Cardiac muscle cell (in vitro differentiated cells and primary cell): ENCODE results near the gene RASSF8. TPM values are rescaled to one million over a fixed set of nuclear protein-coding genes. Genes with fewer than 3 reads are reported as not detected.

Experiments
- DNase-seq, 2 donors: peaks; one replicate each; pipeline versions ENCODE4 v3.0.0 to v3.0.0-alpha.2; 2010 to 2017; ENCODE audit warnings: low read depth in 1 of 2, low spot score in 1 of 2
- H3K27ac ChIP-seq: fragments of 200-600 bp; sonication (generic); 2 replicates; pipeline ENCODE4 v1.5.1; 2016
- H3K27me3 ChIP-seq: fragments of 200-600 bp; sonication (generic); 2 replicates; pipeline ENCODE4 v1.6.0; 2016; ENCODE audit warnings: control low read depth
- H3K36me3 ChIP-seq: fragments of 200-600 bp; sonication (generic); 2 replicates; pipeline ENCODE4 v1.5.1; 2016; ENCODE audit warnings: control low read depth
- H3K4me1 ChIP-seq: fragments of 200-600 bp; sonication (generic); 2 replicates; pipeline ENCODE4 v1.8.1; 2017; ENCODE audit warnings: low read depth, mild to moderate bottlenecking, mixed run types
- H3K4me3 ChIP-seq: fragments of 200-600 bp; sonication (generic); 2 replicates; pipeline ENCODE4 v1.5.1; 2016; ENCODE audit warnings: mild to moderate bottlenecking
- H3K9me3 ChIP-seq: fragments of 200-600 bp; sonication (generic); 2 replicates; pipeline ENCODE4 v1.5.1; 2017; ENCODE audit warnings: low read depth, mild to moderate bottlenecking, control low read depth
- polyA plus RNA-seq: library from polyadenylated mRNA; unstranded; fragments of >200 nt; fragmentation: Nextera tagmentation; extraction: Ambion mirVana; gene quantifications from 2 replicates; pipeline ENCODE4 v1.2.1, GENCODE V29; 2016
- total RNA-seq: library from RNA; depleted of rRNA; stranded (reverse); fragments of >200 nt; gene quantifications from 2 replicates; pipeline ENCODE4 v1.2.3, GENCODE V29; 2016
- TF ChIP-seq, protein P1 (sequence below): IDR thresholded peaks from 2 replicates; pipeline ENCODE4 v1.5.1; 2012; ENCODE audit warnings: low read depth, mild to moderate bottlenecking, low read length

The RASSF8 gene
- total and polyA plus RNA-seq, 2 experiments from 2014 or later = 25.2 to 56.4 TPM

DNA sequence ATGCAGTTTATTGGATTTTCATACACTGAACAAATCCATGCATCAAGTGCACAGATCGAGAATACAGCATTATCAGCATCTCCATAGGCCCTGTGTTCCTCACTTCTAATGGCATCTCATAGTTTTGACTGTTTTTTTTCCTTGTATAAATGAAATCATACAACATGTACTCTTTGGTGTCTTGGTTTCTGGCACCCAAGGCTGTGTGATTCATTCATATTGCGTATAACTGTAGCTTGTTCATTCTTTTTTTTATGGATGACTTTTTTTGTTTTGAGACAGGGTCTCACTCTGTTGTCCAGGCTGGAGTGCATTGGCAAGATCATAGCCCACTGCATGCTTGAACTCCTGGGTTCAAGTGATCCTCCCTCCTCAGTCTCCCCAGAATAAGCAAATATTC, 14.3 kb downstream of the RASSF8 start:
- Histone ChIP-seq H3K27ac (no peak overlapping the region), H3K27me3 (no peaks in the 10 kb centered on the region), H3K4me3 (no peak overlapping the region), H3K9me3 (no peaks in the 10 kb centered on the region), H3K36me3 (no peaks in the 10 kb centered on the region), H3K4me1 (peaks cover 19% of the 10 kb centered on the region)
- TF ChIP-seq, protein P1, sequence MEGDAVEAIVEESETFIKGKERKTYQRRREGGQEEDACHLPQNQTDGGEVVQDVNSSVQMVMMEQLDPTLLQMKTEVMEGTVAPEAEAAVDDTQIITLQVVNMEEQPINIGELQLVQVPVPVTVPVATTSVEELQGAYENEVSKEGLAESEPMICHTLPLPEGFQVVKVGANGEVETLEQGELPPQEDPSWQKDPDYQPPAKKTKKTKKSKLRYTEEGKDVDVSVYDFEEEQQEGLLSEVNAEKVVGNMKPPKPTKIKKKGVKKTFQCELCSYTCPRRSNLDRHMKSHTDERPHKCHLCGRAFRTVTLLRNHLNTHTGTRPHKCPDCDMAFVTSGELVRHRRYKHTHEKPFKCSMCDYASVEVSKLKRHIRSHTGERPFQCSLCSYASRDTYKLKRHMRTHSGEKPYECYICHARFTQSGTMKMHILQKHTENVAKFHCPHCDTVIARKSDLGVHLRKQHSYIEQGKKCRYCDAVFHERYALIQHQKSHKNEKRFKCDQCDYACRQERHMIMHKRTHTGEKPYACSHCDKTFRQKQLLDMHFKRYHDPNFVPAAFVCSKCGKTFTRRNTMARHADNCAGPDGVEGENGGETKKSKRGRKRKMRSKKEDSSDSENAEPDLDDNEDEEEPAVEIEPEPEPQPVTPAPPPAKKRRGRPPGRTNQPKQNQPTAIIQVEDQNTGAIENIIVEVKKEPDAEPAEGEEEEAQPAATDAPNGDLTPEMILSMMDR = no peak
- peak in 1 of 2 donors; percentile 74 for DNase-seq

DNA sequence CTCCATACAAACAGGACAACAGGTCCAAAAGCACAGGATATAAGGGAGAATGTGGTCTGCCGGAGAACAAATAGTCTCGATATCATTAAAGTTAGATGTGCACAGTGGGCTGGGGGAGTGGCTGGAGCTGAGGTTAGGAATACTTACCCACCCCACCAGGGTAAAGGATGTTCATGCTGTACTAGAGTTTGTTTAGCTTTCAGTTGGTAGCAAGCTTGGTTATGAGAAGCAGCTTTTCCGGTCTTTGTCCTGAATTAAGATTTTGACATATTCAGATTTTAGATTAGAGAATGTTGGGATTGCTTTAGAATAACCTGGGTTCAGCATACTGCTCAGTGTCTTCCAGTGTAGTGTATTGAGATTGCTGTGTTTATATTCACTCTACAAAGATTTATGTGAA, 16.7 kb downstream of the RASSF8 start:
- no peak for DNase-seq
- Histone ChIP-seq H3K4me1 (peaks cover 33% of the 10 kb centered on the region), H3K36me3 (no peaks in the 10 kb centered on the region)

DNA sequence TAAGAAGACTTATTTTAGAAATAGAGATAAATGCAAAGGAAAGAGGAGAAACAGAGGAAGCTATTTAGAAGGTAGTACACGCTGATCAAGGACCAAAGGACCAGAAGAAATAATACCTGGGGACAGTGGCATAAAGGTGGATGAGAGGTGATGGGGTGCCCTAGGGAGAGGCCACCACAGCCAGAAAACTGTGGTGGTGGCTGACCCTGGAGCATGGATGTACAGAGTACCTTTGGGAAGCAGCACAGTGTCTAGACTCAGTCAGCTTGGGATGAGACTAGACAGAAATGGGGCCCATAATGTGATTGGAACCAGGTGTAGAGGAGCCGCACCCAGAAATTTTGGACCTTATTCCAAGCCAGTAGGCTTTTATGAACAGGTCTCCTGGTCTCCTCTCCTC, 17.2 kb downstream of the RASSF8 start:
- no peak for DNase-seq
- Histone ChIP-seq H3K27me3 (no peaks in the 10 kb centered on the region), H3K4me3 (no peak overlapping the region), H3K4me1 (peaks cover 33% of the 10 kb centered on the region), H3K36me3 (no peaks in the 10 kb centered on the region), H3K27ac (no peak overlapping the region), H3K9me3 (no peaks in the 10 kb centered on the region)
- TF ChIP-seq, protein P1 = no peak

More for the DNA sequence above, 16.7 kb downstream of the RASSF8 start:
- TF ChIP-seq, protein P1 = no peak
- Histone ChIP-seq H3K27ac (no peak overlapping the region), H3K9me3 (no peaks in the 10 kb centered on the region), H3K27me3 (no peaks in the 10 kb centered on the region), H3K4me3 (no peak overlapping the region)

DNA sequence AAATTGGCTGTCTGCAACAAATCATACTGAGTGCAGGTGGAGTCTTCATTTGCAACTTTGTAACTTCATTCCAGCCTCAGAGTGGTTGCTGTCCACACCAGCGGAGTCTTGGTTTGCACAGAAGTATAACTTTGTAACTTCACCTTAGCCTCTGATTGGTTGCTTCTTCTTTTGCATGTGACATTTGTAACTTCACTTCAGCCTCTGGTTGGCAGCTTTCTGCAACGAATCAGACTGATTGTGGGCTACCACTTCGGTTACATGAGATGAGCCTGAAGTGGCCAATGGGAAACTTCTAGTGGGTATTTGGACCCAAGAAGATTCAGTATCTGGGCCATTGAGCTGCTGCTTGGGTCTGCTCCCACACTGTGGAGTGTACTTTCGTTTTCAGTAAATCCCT, 17.8 kb downstream of the RASSF8 start:
- no peak overlapping the region for H3K27ac ChIP-seq

DNA sequence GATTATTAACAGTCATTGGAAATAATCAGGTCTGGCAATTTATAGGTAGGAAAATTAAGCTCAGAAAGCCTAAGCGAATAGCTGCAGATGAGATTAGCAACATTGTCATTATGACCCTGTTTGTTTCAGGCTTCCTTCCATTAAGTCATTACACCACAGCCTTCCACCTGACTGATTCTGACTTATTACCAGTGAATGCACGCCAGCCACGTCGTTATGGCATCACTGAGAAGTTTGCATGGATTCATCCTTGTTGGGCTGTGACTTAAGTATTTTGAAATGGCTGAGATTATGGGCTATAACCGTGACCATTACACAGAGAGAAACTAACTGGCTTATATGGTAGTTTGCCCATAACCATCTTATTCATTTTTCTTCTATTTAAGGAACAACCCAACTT, 18.6 kb downstream of the RASSF8 start:
- no peaks in the 10 kb centered on the region for H3K9me3 ChIP-seq
- H3K4me3 ChIP-seq = no peak overlapping the region
- peaks cover 34% of the 10 kb centered on the region for H3K4me1 ChIP-seq
- no peak overlapping the region for H3K27ac ChIP-seq
- no peaks in the 10 kb centered on the region for H3K36me3 ChIP-seq
- H3K27me3 ChIP-seq = no peaks in the 10 kb centered on the region
- TF ChIP-seq, protein P1 = no peak
- DNase-seq = no peak

More for the DNA sequence above, 17.8 kb downstream of the RASSF8 start:
- H3K27me3 ChIP-seq = no peaks in the 10 kb centered on the region
- DNase-seq = no peak
- TF ChIP-seq, protein P1 = no peak
- no peak overlapping the region for H3K4me3 ChIP-seq
- no peaks in the 10 kb centered on the region for H3K36me3 ChIP-seq
- H3K4me1 ChIP-seq = peaks cover 34% of the 10 kb centered on the region
- no peaks in the 10 kb centered on the region for H3K9me3 ChIP-seq

DNA sequence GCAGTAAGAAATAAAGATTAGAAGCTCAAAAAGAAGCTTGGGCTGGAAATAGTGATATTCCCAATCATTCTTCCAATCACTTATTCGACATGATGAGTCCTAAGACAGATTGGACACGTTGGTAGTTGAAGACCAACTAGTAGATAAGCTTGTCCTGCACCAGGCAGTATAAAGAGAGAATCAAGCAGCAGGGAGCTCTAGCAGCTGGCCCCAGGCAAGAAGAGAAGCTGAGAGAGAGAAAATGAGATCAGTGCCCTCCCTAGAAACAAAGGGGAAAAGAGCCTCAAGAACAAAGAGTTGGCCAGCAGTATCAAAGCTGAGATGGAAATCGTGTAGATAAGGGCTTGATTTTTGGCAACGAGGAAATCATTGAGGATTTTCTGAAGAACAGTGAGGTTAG, 20.6 kb downstream of the RASSF8 start:
- Histone ChIP-seq H3K36me3 (no peaks in the 10 kb centered on the region), H3K4me3 (no peak overlapping the region), H3K9me3 (no peaks in the 10 kb centered on the region), H3K27ac (no peak overlapping the region), H3K4me1 (peaks cover 39% of the 10 kb centered on the region), H3K27me3 (no peaks in the 10 kb centered on the region)
- DNase-seq = no peak
- TF ChIP-seq, protein P1 = no peak
